ENCODE measurements around the gene MED13L.

DNA sequence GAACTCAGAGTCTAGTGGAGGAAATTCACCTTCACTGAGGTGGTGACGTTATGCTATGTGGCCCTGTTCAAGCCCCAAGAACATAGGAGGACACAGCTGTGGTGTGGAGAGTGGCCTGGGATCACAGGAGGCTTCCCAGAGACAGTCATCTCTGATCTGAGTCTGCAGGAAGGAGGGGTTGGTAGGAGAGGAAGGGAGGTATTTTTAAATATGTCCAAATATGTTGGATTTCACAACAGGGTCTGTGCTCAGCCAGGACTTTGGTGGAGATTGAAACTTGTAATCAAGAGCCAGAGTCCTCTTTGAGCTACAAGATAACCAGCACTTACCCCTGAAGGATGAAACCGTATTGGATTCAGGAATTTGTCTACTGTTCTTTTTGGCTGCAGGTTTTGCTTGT lies 26.4 kb upstream of the MED13L start:
- TF ChIP-seq FOXA1 (IDR thresholded peaks at IDR 0.05): no peak
- TF ChIP-seq FOXM1 (IDR thresholded peaks at IDR 0.05; ENCODE audit: borderline replicate concordance): no peak
- TF ChIP-seq BHLHE40 (IDR thresholded peaks at IDR 0.05; ENCODE audit: borderline replicate concordance): no peak
- no peak for TF ChIP-seq LEF1 (IDR thresholded peaks at IDR 0.05; ENCODE audit: borderline replicate concordance)
- TF ChIP-seq ARNT (IDR thresholded peaks at IDR 0.05): no peak
- no peak for TF ChIP-seq NFRKB (IDR thresholded peaks at IDR 0.05)
- TF ChIP-seq SUZ12 (IDR thresholded peaks at IDR 0.05): no peak
- TF ChIP-seq HDGF (IDR thresholded peaks at IDR 0.05; ENCODE audit: borderline replicate concordance): no peak
- TF ChIP-seq ELF4 (IDR thresholded peaks at IDR 0.05): no peak
- no peak for TF ChIP-seq CTBP1 (IDR thresholded peaks at IDR 0.05; ENCODE audit: borderline replicate concordance)
- TF ChIP-seq, protein P1, sequence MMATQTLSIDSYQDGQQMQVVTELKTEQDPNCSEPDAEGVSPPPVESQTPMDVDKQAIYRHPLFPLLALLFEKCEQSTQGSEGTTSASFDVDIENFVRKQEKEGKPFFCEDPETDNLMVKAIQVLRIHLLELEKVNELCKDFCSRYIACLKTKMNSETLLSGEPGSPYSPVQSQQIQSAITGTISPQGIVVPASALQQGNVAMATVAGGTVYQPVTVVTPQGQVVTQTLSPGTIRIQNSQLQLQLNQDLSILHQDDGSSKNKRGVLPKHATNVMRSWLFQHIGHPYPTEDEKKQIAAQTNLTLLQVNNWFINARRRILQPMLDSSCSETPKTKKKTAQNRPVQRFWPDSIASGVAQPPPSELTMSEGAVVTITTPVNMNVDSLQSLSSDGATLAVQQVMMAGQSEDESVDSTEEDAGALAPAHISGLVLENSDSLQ (IDR thresholded peaks at IDR 0.05): no peak
- no peak for TF ChIP-seq FOXK2 (IDR thresholded peaks at IDR 0.05)
- TF ChIP-seq TARDBP (IDR thresholded peaks at IDR 0.05): no peak

Data from HEK293T (cell line).